NAMALWA (cell line): ENCODE results near the gene KCNIP1.
"Not testable (repeated sequence)": the region's sequence is repeated elsewhere in the genome, so short reads cannot be mapped to it uniquely, and the experiment has no call there.

ENCODE experiments used
- DNase-seq: peaks from one replicate; pipeline ENCODE4 v3.0.0-alpha.2; 2015; ENCODE audit warnings: low spot score

KCNIP1 gene

DNA sequence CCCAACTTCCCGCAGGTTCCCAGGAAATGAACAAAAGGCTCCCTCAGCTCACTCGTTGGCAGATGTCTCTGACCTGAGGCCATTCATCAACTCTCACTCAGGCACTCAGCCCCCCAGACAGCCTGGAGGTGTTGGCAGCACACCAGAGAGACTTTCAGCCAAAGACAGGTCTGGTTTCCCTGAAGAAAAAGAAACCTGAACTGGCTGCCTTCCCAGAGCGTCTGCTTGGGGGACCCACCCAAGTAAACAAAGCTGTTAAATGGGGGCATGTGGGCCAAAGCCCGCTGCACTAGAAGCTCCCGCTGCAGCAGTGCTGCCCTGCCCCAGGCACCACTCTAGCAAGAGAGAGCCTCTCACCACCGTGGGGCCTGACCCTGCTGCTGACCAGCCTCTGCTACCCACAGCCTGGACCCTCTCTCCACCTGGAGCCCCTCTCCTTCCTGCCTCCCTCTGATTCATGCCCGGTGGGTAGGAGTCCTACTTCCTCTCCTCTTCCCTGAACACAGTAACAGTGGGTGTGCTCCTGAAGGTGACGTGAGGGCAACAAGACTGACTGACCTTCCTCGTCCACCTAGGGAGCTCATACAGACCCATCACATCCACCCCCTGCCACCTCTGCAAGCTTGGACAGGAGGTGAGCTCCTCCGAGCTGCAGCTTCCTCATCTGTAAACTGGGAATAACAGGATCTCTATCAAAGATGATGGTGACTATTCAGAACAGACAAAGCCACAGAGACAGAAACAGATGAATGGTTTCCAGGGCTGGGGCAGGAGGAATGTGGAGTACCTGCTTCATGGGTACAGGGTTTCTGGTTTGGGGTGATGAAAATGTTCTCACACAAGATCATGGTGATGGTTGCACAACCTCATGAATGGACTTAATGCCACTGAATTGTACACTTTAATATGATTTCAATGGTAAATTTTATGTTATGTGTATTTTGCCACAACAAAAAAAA lies 248.7 kb downstream of the KCNIP1 start:
- DNase-seq, result no peak

DNA sequence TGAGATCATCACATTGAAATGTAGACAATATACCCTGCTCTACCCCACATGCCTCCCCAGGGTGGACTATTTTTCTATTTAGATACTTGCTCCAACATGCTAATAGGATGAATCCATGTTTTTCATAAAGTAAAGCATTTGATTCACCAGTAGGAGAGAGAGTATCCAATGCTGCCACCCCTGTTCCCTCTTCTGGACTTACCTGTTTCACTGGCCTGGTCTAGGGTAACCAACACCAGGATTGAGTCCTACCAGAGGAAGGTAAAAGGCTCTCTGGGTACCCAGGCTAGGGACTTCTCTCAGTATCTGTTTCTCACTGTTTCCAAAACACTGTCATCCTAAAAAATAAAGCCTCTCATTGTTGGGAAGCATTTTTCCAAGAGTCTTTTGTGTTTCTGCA lies 249.5 kb downstream of the KCNIP1 start:
- no peak for DNase-seq

DNA sequence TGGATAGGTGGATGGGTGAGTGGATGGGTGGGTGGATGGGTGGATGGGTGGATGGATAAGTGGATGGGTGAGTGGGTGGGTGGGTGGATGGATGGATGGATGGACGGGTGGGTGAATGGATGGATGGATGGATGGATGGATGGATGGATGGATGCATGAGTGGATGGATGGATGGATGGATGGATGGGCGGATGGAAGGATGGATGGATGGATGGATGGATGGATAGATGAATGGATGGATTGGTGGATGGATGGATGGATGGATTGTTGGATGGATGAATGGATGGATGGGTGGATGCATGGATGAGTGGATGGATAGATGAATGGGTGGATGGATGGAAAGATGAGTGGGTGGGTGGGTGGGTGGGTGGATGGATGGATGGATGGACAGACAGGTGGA lies 250.7 kb downstream of the KCNIP1 start:
- DNase-seq, result not testable (repeated sequence)

DNA sequence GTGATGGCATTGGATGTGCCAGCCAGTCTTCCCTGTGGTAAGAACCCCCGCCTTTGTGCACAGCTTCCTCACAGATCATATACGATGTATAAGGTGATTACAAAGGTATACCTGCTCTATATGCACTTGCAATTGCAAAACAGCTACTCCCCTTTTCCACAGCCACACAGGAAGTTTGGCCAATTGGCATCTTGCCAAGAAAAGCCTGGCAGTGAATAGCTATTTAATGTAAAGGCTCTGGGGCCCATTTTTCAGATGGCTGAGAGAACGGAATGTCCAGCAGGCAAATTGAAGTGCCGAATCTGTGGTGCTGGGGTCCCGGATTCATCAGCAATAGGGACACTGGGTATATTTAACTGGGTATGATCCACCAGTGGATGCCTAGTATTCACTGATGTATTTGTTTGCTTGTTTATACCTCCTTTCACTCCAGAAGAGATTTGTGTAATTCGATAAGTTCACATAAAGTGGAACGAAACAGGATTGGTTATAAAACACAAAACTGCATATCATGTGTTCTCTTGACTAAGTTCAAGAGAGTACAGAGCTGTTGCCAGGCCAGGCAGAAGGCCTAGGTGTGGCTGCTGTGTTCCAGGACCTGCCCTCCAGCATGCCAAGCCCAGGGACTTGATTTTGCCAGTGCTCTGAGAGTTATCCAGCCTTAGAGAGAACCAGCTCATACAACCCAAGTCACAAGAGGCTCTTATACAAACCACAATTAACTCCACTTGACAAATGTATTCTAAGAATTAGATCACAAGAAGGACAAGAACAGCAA lies 252.0 kb downstream of the KCNIP1 start:
- DNase-seq, result no peak

DNA sequence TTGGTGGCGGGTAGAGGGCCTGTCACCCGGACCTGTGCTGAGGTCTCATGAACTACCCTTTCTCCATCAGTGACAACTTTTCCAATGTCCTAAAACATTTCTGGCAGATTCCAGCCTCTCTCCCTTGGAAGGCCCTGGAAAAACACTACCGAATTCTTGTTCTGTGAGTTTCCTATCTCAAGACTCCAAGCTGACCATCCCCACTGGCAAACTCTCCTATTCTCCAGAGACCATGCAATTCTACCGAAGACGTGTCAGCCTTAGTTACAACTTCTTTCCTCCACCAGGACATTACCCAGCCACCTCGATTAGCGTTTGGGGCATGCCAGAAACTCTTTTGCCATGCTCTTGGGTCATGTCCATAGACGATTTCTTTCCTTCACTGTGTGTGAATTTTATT lies 252.9 kb downstream of the KCNIP1 start:
- DNase-seq, result no peak

DNA sequence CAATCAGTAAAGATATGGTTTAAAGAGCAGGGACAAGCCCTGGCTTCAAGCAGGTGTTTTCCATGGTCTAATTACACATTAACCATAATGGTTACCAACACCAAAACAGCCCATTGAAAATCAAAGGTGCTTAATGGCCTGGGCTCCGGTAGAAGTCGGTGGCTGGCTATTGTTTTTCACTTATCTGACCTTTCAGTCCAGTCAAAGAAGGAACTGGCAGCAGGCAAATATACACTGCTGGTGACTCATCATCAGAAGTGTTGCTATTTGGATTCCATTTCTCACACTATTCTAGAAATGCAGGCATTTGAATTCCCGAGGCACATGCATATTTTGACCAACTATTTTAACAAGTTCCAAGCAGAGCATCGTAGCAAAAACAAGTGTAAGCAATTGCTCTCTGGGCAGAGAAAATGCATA lies 253.4 kb downstream of the KCNIP1 start:
- DNase-seq, result no peak

DNA sequence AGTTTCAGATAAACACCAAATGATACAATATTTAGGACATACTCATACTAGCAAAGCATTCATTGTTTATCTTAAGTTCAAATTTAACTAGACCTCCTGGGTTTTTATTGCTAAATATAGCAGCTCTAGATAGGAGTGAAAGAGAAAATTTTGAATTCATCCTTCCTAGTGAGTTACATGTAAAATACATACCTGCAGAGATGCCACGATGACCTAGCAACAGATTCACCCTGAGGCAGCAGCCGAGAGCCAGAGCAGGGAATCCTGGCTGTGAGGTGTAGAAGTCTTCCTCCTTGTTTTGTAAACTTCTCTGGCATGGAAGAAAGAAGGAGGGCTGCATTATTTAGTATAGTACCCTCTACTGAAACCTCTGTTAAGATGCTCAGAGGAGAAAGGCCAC lies 253.8 kb downstream of the KCNIP1 start:
- no peak for DNase-seq

DNA sequence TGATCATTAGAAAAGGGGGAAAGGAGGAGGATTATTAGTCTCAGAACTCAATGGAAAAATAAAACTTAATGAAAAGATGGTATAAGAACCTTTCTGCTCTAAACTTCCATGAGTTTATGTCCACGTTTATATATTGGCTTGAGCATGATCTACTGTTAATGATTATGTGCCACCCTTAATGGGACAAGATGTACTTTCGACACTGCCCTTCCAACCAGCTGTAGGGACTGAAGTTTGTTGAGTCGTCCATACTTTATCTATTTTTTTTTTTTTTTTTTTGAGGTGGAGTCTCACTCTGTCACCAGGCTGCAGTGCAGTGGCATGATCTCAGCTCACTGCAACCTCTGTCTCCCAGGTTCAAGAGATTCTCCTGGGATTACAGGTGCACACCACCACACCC lies 254.7 kb downstream of the KCNIP1 start:
- DNase-seq, result no peak

DNA sequence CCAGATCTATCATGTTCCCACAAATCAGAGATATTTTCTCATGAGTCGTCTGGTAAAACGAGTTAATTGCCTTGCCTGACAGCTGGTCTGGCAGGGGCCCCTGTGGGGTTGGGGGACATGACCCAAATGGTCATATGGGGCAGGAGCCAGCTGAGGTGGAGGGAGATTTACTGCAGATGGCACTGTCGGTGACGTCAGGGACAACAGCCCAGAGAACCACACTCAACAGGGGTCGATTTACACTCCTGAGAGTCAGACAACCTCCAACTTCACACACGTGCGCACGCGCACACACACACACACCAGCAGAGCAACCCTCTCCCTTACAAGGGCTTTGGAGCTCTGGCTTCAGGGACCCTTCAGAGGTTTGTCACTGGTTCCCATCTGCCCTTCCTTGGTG lies 256.3 kb downstream of the KCNIP1 start:
- DNase-seq, result no peak

DNA sequence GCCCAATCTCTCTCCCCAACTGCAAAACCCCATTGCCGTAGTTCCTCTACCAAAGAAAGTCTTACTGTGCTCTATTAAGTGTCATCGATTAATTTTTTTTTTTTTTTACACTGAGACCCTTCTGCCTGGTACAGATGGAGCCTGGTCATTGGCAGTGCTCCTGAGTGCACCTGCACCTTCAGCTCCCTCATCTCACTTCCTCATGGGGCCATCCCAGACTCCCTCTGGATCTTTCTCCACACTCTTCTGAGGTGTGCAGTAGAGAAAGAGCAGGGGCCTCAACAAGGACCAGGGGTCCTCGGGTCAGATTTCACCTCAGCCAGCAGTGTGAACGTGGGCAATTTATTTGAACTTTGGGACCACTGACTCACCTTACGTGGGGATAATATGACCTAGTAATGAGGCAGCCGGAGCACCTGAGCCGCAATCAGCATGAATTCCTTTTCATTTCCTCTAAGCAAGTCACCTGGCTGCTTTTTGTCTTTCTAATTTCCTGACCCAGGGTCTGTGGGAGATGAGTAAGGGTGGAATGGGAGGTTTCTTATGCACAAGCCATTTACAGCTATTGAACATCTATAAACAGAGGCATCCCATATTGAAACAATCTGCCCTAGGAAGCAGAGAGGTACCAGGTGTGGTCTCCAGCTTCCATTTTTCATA lies 257.4 kb downstream of the KCNIP1 start:
- DNase-seq, result no peak

DNA sequence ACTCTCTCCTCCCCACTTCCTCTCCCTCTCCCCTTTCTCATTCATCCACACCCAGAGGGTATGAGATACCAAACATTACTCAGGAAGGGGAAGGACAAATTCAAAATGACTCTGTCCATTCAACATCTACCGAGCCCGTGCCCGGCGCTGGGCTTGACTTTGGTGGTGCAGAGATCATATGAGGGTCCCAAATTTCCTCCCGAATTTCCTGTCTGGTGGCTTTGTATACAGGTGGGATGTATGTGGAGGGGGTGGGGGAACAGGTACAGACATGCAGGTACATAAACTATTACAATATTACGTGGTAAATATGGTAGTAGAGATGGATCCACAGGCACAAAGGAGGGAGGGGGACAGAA lies 257.9 kb downstream of the KCNIP1 start:
- no peak for DNase-seq

DNA sequence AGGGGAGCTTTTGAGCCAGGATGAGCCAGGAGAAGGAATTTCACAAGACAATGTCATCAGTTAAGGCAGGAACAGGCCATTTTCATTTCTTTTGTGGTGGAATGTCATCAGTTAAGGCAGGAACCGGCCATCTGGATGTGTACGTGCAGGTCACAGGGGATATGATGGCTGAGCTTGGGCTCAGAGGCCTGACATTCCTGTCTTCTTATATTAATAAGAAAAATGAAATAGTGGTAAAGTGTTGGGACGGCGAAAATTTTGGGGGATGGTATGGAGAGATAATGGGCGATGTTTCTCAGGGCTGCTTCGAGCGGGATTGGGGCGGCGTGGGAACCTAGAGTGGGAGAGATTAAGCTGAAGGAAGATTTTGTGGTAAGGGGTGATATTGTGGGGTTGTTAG lies 258.5 kb downstream of the KCNIP1 start:
- not testable (repeated sequence) for DNase-seq

DNA sequence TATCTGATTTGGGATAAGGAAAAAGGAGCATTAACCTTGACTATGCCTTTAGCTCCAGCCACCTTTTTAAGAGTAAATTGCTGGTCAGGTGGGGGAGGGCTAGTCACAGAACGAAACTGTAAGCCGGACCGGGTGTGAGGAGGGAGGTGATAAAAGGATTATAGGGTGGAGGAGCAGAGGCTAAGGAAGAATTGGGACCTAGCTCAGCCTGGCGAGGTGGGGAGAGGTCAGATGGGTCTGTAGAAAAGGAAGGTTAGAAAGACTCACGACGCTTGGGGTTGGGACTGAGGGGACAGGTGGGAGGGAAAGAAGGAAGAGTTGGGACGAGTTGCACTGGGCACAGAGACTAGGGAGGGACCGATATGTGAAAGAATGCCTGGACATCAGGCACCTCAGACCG lies 262.0 kb downstream of the KCNIP1 start:
- not testable (repeated sequence) for DNase-seq

DNA sequence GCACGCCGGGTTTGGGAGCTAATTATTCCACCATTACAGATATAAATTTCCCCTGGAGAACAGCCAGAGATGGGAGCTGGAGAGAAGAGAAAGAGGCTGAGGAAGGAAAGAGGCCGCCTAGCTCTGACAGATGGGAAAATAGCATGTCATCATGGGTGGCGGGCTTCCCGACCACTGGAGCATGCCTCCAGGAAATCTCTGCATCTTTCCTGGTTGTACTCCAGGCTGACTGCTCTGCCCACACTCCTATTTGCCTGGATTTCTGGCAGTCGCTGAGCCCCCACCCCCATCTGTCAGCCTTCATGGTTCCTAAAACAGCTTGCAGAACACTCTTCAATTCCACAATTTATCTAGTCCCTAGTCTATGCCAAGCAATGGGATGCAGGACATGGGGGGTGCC lies 265.4 kb downstream of the KCNIP1 start:
- DNase-seq, result no peak

DNA sequence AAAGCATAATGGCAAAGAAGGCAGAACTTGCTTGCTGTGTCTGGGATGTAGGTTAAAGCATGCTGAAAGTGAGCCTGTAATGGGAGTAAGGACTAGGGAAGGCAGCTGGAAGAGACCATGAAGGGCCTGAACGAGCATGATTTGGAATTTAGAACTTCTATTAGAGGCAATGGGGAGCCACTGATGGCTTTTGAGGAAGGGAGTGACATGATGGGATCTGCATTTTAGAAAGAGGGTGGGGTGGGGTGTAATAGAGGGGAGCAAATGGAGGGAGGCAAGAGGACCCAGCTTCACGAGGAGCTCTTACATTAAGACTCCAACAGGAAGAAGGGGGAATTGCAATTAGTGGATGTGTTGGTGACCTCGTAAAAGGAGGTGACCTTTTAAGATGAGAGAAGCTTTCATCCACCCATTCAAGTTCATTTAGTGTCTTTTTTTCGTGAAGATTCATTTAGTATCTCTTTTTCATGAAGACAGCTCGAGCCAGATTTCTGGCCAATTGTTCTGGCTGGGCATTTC lies 266.1 kb downstream of the KCNIP1 start:
- peak; percentile 43 for DNase-seq

DNA sequence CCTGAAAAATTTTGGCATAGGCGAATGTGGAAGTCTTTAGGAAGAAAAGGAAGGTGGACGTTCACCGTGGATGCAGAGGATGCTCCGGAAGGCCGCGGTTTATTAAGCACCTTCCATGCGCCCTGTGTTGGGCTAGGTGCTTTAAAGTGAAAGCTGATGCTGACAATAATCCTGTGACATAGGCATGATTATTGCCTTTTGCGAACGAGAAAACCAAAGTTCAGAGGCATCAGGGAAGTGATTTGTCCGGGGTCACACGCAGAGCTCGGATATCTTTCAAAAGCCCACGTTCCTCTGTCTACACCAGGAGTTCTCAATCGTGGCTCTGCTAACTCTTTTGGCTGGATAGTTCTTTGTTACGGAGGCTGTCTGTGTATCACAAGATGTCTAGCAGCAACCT lies 267.7 kb downstream of the KCNIP1 start:
- no peak for DNase-seq

DNA sequence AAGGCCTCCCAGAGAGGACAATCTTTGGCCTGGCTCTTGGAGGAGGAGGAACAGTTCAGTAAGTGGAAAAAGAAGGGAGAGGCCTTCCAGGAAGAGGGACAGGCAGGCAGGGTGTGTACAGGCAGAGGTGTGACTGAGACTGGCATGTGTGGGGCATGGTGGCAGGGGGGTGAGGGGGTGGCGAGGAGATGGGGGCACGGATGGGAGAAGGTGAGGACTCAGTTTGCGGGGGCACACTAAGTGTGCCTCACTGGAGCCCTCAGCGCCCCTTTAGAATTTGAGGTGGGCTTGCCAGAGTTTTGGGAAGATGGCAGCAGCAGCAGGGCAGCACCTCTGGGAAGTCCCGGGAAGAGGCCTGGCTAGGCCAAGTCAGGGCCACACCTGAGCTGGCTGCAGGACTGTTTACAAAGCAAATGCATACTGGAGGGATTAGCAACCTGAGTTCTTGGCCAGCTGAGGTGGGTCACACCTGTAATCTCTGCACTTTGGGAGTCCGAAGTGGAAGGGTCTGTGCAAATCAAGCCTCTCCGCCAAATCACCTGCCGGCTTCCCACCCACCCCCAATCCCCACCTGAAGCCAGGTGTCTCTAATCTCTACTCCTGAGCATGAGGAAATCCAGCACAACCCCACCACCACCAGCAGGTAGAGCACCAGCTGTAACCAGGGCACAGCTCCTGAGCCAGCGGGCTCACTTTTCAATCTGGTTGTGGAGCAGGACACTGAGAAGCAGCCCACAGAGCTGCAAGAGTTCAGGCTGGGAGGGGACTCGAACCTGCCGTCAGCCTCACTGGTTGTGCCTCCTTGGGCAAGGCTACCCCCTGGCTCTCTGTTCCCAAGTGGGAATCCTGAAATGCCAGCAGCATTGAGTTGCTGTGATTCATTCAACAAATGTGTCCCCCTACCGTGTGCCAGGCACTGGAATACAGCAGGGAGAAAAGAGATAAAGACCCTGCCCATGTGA lies 269.5 kb downstream of the KCNIP1 start:
- DNase-seq, result no peak

DNA sequence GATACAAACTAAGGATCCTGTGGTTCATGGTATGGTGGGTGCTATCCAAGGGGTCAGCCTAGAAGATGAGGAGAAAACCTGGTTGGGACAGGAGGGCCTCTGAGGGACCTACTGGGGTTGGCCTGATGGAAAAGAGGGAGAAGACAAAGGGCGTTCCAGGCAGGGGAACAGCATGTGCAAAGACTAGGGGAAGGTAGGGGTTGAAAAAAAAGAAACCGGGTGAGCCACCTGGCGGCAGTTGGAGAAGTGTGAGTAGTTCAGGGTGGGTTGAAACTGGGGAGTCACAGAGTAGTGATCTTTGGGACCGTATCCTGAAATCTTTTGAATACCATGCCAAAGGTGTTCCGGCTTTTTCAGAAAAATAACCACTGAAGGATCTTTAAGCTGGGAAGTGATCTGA lies 271.0 kb downstream of the KCNIP1 start:
- DNase-seq, result no peak

DNA sequence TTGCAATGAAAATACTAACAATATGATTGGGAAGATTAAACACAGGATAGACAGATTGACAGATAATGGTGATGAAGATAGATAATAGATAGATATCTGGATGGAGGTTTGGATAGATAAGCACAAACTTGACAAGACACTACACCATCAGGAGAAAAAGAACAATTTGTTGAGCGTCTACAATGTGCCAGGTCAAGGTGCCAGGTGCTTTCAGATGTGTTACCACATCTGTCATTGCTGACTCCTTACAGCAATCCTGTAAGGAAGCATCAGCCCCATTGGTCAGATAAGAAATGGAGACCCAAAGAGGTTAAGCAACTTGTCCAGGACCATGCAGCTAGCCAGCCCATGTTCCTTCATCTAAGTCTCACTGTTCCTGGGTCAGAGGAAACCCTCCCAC lies 278.1 kb downstream of the KCNIP1 start:
- DNase-seq, result no peak

DNA sequence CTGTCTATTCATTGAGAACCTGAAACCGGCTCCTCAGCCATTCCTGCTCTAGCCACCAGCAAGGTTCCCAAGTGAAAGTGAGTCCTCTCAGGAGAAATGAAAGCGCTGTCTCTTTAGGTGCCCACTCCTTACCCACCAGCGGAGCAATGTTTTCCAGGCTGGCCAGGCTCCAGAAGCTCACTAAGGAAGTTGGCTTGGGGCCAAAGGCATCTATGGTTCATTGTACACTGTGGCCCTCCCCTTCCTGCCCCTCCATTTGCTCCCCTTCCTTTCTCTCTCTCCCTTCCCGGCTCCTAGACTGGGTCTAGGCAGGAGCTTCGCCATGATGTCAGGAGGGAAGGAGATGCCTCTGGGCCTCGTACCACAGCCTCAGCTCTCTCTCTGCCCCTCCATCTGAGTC lies 278.6 kb downstream of the KCNIP1 start:
- DNase-seq, result no peak

DNA sequence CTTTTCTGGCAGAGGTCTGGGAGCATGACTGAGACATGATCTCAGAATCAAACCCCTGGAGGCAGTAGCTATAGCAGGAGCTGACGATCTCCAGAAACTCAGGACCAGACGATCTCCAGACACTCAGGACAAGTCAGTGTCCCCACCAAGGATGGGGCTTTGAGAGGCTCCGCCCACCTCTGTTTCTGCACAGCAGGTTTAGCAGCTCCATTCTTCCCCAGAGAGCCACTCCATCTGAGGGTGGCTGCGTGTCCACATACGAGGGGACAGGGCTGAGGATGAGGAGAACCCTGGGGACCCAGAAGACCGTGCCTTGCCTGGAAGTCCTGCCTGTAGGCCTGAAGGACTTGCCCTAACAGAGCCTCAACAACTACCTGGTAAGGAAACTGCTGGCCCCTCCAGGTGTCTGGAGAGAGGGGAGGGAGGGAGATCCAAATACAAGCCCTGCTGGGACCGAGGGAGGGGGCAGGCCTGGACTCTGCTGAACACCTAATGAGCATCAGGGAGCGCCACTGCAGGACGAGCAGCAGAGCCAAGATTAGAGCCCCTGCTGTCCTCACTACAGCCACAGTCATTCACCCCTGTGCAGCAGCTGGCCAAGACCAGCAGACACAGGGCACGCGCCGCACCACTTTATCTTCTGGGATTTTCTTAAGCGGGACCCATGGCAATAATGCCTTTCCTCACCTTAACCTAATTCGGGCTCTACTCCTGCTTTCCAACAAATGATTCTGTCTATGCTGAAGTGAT lies 279.9 kb downstream of the KCNIP1 start, which contains the start of gene GABRP:
TSS of gene GABRP (plus strand) at position 228 of the 750 bp plus-strand sequence. CDS start 4,891 bp downstream, outside the sequence.
- DNase-seq, result no peak
